ENCODE data around the gene SLIT1. TPM values are rescaled to one million over a fixed set of nuclear protein-coding genes. Genes with fewer than 3 reads are reported as not detected.
A peak's percentile ranks its signal among the peaks of the same experiment; 100 is the strongest.

Gene SLIT1
- total RNA-seq, 1 donor from 2014 or later: under 0.01 TPM

GRCh38 chr10:96999987-97000386 lies 185.8 kb downstream of the SLIT1 start:
- DNase-seq (ENCODE audit: low read depth) (no peak), FAIRE-seq (no peak)
- H3K27me3 ChIP-seq (ENCODE audit: control insufficient read depth, insufficient read depth, low read length): no peaks in the 10 kb centered on the region
- no peak for TF ChIP-seq CTCF (IDR thresholded peaks at IDR 0.05; ENCODE audit: insufficient read depth, low read length, severe bottlenecking)
- H3K4me3 ChIP-seq (ENCODE audit: low read depth, low read length): no peak overlapping the region
- H3K36me3 ChIP-seq (ENCODE audit: control insufficient read depth, insufficient read depth, low read length): no peaks in the 10 kb centered on the region

DNA sequence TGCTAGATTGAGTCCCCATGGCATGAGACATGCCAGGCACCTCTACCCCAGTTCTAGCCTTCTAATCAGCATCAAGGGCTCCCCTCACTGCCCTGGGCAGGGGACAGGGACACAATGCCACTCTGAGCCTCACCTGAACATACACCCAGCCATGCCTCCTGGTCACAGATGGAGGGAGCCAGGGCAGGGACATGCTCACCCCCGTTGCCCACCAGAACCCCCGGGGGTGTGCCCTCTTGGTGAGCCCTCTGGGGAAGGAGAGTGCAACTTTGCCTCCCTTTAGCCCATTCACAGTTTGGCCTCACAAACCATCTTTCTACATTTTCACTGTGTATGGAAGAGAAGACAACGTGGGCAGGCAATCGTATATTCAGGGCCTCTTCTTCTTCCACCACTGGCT lies 186.4 kb downstream of the SLIT1 start:
- H3K27me3 ChIP-seq (ENCODE audit: control insufficient read depth, insufficient read depth, low read length): no peaks in the 10 kb centered on the region
- no peak for TF ChIP-seq CTCF (IDR thresholded peaks at IDR 0.05; ENCODE audit: insufficient read depth, low read length, severe bottlenecking)
- no peak for FAIRE-seq
- no peak overlapping the region for H3K4me3 ChIP-seq (ENCODE audit: low read depth, low read length)
- no peaks in the 10 kb centered on the region for H3K36me3 ChIP-seq (ENCODE audit: control insufficient read depth, insufficient read depth, low read length)
- DNase-seq (ENCODE audit: low read depth): no peak

DNA sequence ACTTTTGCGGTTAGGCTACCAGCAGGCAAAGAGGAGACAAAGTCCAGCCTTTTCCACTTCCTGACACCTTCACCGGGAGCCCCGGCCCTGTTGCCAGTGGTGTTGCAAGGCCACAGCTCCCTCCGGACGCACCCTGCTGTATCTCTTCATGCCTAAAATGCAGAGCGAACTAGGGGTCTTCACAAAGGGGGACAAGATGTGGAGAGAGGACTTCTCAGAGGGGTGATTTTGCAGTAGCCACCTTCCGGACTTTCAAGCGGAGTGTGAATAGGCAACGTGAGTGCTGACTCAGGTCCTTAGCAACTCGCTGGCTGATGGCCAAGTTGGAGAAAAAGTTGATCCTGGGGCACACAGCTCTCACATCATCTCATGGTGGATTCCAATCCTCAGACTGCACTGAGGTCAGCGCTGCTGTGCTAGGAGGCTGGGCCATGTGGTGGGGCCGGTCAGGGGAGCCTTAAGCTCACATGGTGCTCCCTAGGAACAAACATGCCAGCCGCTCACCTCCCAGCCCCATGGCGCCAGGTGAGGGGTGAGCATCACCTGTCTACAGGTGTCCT lies 187.3 kb downstream of the SLIT1 start:
- peak; percentile 47 for DNase-seq (ENCODE audit: low read depth)
- no peaks in the 10 kb centered on the region for H3K36me3 ChIP-seq (ENCODE audit: control insufficient read depth, insufficient read depth, low read length)
- FAIRE-seq: no peak
- no peaks in the 10 kb centered on the region for H3K27me3 ChIP-seq (ENCODE audit: control insufficient read depth, insufficient read depth, low read length)
- H3K4me3 ChIP-seq (ENCODE audit: low read depth, low read length): no peak overlapping the region
- no peak for TF ChIP-seq CTCF (IDR thresholded peaks at IDR 0.05; ENCODE audit: insufficient read depth, low read length, severe bottlenecking)

DNA sequence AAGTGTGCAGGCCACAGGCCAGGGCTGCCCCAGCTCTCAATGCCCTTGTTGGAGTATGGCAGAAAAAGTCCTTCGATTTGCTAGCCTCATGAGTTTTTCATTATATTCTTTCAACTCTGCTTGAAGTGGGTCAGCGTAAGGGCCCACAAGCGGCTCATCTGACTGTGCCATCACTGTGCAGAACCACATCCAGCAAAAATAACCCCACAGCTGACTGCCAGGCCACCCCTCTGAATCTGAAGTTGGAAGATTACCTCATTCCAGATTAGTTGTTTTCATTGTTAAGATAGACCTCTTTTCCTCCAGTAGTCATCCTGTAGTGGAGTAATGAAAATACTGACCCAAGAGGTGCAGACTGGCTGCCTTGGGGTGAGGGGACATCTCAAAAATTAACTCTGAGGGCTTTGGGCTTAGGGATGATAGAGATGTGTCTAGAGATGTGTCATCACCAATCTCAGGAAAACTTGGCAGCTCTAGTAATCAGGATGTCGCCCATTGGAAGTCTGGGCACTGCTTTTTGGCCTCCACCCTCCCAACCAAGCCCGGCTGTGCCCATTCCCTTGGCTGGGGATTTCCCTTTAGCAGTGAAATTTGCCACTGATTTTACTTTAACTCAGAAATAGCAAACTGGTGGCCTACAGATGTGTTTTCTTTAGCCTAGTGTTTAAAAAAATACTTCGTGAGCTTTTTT lies 189.3 kb downstream of the SLIT1 start:
- no peak for FAIRE-seq

DNA sequence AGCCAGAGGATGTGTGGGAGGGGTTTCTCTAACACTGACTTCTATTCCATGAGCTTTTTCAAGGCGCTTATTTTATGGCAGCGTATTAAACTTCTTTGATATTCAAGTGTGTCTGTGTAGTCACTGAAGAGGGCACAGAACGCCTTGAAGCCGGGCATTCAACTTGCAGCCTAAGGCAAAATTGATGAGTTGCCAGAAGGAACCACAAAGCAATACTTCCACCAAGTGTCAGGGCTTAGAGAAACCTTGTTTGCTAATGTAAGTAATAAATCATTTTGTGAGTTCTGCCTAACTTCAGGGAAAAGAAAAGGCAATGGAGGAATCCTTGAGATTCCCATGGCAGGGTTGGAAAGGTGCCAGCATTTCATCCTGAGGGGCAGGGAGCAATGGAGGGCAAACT lies 189.9 kb downstream of the SLIT1 start:
- H3K27me3 ChIP-seq (ENCODE audit: control insufficient read depth, insufficient read depth, low read length): no peaks in the 10 kb centered on the region
- H3K4me3 ChIP-seq (ENCODE audit: low read depth, low read length): no peak overlapping the region
- TF ChIP-seq CTCF (IDR thresholded peaks at IDR 0.05; ENCODE audit: insufficient read depth, low read length, severe bottlenecking): no peak
- no peaks in the 10 kb centered on the region for H3K36me3 ChIP-seq (ENCODE audit: control insufficient read depth, insufficient read depth, low read length)
- FAIRE-seq (no peak), DNase-seq (ENCODE audit: low read depth) (peak; percentile 12)

More for the DNA sequence above, 189.3 kb downstream of the SLIT1 start:
- no peaks in the 10 kb centered on the region for H3K27me3 ChIP-seq (ENCODE audit: control insufficient read depth, insufficient read depth, low read length)
- no peak overlapping the region for H3K4me3 ChIP-seq (ENCODE audit: low read depth, low read length)
- H3K36me3 ChIP-seq (ENCODE audit: control insufficient read depth, insufficient read depth, low read length): no peaks in the 10 kb centered on the region
- no peak for TF ChIP-seq CTCF (IDR thresholded peaks at IDR 0.05; ENCODE audit: insufficient read depth, low read length, severe bottlenecking)
- DNase-seq (ENCODE audit: low read depth): no peak

GRCh38 chr10:96992721-96993120 lies 193.0 kb downstream of the SLIT1 start:
- TF ChIP-seq CTCF (IDR thresholded peaks at IDR 0.05; ENCODE audit: insufficient read depth, low read length, severe bottlenecking): no peak
- no peaks in the 10 kb centered on the region for H3K27me3 ChIP-seq (ENCODE audit: control insufficient read depth, insufficient read depth, low read length)
- DNase-seq (ENCODE audit: low read depth) (no peak), FAIRE-seq (no peak)
- no peak overlapping the region for H3K4me3 ChIP-seq (ENCODE audit: low read depth, low read length)
- no peaks in the 10 kb centered on the region for H3K36me3 ChIP-seq (ENCODE audit: control insufficient read depth, insufficient read depth, low read length)
